Measurements from ENCODE around the gene TANC1.

The TANC1 gene

DNA sequence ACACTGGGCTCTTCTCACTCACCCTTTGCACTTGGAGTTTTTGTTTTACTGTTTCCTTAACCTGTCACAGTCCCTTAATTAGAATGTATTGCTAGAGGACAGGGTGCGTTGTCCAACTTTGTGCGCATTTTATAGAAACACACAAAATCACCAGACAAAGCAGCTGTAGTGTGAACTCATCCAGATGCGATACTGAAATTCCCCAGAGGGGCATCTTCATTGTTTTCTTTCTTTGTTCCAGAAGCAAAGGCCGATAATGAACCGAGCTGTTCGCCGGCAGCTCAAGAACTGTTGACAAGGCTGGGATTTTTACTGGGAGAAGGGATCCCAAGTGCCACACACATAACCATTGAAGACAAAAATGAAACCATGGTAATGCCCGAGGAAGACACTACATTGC is 180.5 kb downstream of the TANC1 start:
- DNase-seq: no peak

DNA sequence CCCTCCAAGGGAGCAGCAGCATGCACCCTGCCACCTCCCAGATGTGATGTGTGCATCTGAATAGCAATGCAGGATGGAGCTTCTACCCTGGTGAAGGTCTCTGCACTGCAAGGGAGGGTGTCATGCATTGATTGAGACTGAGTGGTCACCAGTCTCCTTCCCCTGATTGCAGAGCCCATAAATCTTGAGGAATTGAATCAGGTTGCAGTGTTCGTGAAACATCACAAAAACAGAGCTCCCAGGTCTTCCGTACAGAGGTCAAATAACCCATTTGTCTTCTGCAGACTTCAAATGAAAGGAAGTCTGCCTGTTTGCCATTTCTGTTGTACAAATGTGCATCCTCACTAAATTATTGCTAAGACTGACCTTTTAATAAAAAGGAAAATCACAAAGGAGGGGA is 181.3 kb downstream of the TANC1 start:
- DNase-seq: no peak

- DNase-seq: no peak
These were observed 181.9 kb downstream of the TANC1 start for GRCh38 chr2:159150280-159150746.

DNA sequence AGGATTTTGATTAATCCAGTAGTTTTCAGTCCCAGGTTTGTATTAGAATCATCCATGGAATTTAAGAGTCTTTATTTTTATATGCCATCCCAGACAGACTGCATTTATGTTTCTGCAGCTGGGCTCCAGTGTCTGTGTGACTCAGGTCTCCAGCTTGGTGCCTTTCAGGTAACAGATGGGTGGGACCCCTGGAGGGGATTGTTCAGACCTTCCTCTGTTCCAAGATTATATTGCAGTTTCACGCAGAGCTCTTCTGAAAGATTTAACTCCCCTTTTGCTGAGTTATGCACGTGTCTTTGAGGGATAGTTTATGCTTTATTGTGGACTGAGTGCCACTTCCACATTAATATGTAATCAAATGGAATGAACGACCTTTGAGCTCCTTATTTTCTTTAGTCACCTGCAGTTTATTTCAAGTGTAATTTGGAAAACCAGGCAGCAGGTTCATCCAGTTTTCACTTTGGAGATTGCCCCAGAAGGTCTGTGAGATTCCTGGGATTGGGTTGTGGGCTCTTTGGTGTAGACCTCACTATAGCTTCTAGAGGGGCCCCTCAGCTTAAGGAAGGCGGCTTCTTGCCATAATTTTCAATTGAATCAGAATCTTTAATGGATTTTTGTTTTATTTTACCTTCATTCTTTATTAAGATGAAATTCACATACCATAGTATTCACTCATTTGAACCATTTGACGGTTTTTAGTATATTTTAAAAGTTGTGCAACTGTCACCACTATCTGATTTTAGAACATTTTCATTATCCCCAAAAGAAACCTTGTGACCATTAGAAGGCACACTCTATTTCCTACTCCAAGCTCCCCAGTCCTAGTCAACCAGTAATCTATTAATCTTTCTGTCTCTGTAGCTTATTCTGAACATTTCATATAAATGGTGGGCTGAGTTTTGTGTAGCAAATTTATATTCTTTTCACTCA is 183.0 kb downstream of the TANC1 start:
- no peak for DNase-seq

DNA sequence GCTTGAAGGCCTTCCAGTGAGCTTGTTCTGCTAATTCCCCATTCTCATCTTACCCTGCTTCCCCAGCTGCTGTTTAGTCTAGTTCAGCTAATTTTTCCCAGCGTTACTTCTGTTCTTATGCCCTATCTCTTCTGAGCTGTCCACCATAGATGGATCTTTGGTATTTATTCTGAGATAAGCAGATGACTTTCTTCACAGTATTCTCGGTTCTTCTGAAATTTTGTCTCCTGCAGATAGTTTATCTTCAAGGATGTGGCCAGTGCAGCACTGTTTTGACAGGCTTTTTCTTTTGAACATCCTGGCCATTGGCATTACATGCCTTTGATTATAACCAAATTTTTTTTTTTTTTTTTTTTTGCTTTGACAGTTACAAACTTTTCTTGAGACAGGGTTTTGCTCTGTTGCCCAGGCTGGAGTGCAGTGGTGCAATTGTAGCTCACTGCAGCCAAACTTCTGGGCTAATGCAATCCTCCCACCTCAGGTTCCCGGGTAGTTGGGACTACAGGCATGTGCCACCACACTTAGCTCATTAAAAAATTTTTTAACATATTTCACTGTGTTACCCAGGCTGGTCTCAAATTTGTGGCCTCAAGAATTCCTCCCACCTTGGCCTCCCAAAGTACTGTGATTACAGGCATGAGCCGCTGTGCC is 183.8 kb downstream of the TANC1 start:
- DNase-seq: no peak

GRCh38 chr2:159153063-159153462 is 184.6 kb downstream of the TANC1 start:
- no peak for DNase-seq

DNA sequence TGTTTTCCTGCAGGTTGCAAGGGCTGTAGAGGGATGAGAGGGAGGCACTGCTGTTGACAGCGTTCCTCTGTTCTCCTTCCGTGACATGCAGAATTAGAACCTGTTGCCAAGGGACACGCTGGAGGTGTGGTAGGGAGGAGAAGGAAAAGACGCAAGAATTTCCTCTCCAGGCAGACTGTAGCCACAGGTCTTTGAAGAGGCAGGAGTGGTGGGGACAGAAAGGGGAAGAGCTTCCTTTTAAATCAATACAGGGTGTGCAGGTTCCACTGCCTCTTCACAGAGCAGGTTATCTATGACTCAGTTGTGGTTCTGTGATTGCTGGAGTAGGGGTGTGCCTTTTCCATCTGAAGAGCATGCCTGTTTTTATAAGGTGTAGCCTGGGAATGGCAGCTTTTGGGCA is 185.0 kb downstream of the TANC1 start:
- DNase-seq: no peak

DNA sequence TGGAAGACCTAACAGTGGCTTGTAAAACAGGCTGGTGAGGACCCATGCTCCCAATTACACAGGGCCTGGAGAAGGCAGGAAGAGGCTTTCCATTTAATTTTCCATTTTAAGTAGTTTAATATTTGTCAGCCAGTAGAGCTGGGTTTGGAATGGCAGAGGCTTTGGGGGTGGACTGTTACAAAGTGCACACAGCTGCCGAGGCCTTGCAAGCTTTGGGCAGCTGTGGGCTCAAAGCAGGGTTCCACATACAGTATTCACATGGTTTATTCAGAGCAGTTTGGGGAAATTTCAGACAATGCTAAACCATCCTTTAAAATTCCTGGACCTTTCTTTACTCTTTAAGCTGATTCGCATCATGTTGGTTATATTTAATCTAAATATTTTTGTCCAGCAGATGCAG is 185.5 kb downstream of the TANC1 start:
- no peak for DNase-seq

DNA sequence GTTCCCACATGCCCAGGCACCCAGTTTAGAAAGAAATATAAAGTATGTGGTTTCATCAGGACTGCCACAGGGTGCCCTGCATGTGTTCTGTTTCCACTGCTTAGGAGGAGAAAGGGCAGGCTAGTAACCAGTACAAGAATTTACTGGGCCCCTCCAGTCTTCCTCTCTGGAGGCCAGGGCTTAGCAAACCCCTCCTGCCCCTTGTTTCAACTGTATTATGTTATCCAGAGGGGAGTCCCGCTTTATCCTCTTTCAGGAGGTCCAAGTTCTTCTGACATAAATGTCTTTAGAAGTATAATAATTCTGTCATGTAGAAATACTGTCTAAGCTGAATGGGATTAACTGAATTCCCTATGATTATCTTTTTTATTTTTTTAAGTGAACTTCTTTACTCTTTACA is 185.9 kb downstream of the TANC1 start:
- no peak for DNase-seq

DNA sequence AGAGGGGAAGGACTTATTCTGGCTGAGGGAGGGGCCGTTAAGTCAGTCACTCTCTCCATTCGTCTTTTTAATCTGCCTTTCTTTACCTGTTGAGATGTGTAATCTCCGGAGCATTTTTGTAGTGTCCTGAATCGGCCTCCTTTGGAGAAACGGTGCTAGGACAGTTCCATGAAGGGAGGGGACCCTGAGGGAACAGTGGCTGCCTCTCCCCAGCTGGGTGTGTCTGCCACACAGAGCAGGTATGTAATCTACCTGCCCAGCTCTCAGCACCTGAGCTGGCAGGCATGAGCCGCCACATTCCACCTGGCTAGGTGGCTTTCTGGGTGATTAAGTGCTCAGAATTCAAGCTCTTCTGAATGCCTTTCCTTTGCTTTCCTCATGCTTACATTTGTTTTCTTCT is 186.9 kb downstream of the TANC1 start:
- DNase-seq: no peak

DNA sequence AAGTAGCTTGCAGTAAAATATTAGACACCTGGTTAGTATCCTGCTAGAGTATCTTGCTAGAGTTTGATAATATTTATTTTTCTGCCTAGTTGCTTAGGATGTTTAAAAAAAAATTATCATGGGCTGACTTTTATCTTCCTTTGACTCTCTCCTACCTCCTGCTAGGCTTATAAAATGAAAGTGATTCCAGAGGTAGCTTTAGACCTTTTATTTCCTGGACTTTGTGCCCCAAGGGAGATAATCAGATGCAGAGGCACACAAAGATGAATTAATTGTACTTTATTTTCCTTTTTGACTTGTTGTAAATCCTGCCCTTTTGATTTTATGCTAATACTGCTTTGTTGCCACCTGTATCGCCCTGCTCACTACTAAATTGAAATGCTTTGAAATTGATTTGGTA is 187.4 kb downstream of the TANC1 start:
- DNase-seq: no peak

GRCh38 chr2:159156834-159157233 is 188.4 kb downstream of the TANC1 start:
- DNase-seq: no peak

- DNase-seq: no peak
These were observed 189.1 kb downstream of the TANC1 start for GRCh38 chr2:159157361-159158209.

GRCh38 chr2:159160412-159160811 is 192.0 kb downstream of the TANC1 start:
- DNase-seq: no peak

DNA sequence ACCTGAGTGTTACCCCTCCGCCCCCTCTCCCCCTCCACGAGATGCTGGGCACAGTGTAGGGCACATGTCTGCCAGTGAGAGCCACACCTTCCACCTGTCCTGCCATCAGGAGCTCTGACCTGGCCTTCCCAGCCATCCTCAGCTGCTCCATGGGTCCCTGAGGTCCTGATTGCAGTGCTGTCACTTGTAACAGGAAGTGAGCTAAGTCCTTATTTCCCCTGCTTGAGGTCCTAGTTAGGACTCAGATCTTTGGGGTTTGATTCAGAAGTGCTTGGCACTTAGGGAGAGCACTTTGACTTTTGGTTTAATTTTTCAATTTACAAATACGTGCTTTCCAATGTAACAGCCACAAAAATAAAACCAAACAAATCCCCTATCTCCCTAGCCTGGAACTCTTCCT is 192.5 kb downstream of the TANC1 start:
- no peak for DNase-seq

GRCh38 chr2:159163930-159164329 is 195.5 kb downstream of the TANC1 start:
- no peak for DNase-seq

- no peak for DNase-seq
These were observed 196.0 kb downstream of the TANC1 start for GRCh38 chr2:159164457-159164911.

DNA sequence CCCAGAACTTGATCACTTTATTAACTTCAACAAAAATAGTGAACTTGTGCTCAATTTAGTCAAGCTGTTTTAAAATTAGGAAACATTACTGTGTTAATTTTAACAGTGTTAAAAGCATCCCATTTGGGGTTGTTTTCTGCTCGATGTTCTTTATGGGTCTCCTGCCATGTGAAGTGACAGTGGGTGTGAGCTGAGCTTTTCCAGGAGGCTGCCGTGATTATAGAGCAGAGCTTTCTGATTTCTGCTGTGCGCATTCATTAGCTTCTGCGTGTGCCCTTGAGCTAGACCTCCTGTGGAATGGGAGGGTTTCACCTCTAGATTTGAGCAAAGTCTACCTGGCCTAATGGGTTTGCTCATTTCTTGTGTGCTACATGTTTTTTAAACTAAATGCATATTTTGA is 196.6 kb downstream of the TANC1 start:
- no peak for DNase-seq

GRCh38 chr2:159168707-159169106 is 200.3 kb downstream of the TANC1 start:
- DNase-seq: no peak

- no peak for DNase-seq
These were observed 200.7 kb downstream of the TANC1 start for GRCh38 chr2:159169187-159169586.

GRCh38 chr2:159172403-159172802 is 204.0 kb downstream of the TANC1 start:
- DNase-seq: no peak

GRCh38 chr2:159174759-159175158 is 206.3 kb downstream of the TANC1 start:
- DNase-seq: no peak

GRCh38 chr2:159175182-159175581 is 206.7 kb downstream of the TANC1 start:
- DNase-seq: no peak
